Left lung (tissue), 10 donors: Measurements from ENCODE around the gene APLP2. TPM values are rescaled to one million over a fixed set of nuclear protein-coding genes. Genes with fewer than 3 reads are reported as not detected.

Source experiments
- ATAC-seq: fragments of 200-7000 bp; cut with Tn5 transposase; one replicate; pipeline ENCODE4 v1.9.1; 2020; ENCODE audit warnings: moderate library complexity
- DNase-seq, 4 donors: peaks; one replicate each; pipeline ENCODE4 v3.0.0-alpha.2; 2013 to 2020
- H3K27ac ChIP-seq, 2 donors: fragments of 200-600 bp; sonication (generic) in 1 of 2; one replicate each; pipeline versions ENCODE4 v1.5.0 to v1.8.0; 2020 to 2021
- H3K27me3 ChIP-seq, 2 donors: fragments of 200-600 bp; sonication (generic) in 1 of 2; one replicate each; pipeline versions ENCODE4 v1.5.0 to v1.8.0; 2020 to 2021
- H3K36me3 ChIP-seq, 2 donors: fragments of 200-600 bp; sonication (generic) in 1 of 2; one replicate each; pipeline versions ENCODE4 v1.5.0 to v1.8.0; 2020 to 2021
- H3K4me1 ChIP-seq, 2 donors: fragments of 200-600 bp; one replicate each; pipeline ENCODE4 v1.8.0; 2021
- H3K4me3 ChIP-seq, 2 donors: fragments of 200-600 bp; sonication (generic) in 1 of 2; one replicate each; pipeline versions ENCODE4 v1.5.0 to v1.8.0; 2020 to 2021; ENCODE audit warnings: mild to moderate bottlenecking in 1 of 2
- H3K9me3 ChIP-seq, 2 donors: fragments of 200-600 bp; sonication (generic) in 1 of 2; one replicate each; pipeline versions ENCODE4 v1.5.0 to v1.8.0; 2020 to 2021
- intact Hi-C, 2 donors: fragments of 100-400 bp; cut with DNase I; formaldehyde crosslinking; loops; one replicate each; pipeline versions ENCODE4 v1.11.2 to v1.14.2; 2022
- polyA plus RNA-seq, 6 donors: library from polyadenylated mRNA; unstranded; fragments of 120-200 nt; gene quantifications; one replicate each; pipeline ENCODE4 v1.2.1, GENCODE V29; 2013; ENCODE audit not compliant: insufficient read length in 6 of 6
- total RNA-seq, 2 donors: library from RNA; stranded (reverse); fragmentation: NEBNext Ultra II Directional; extraction: Animal tissue kit (Norgen Biotek cat#: 25700); gene quantifications; one replicate each; pipeline ENCODE4 v1.2.1, GENCODE V29; 2021
- TF ChIP-seq, protein P1 (sequence below), 2 donors: fragments of 200-600 bp; sonication (generic) in 1 of 2; IDR thresholded peaks; one replicate each; pipeline versions ENCODE4 v1.5.0 to v1.8.0; 2021; ENCODE audit warnings: antibody characterized with exemption in 2 of 2
- donor health status: DM: no; HTN: yes; CAD: no.
- donor health status: DM: no; HTN: no; CAD: no.

APLP2 gene
- total and polyA plus RNA-seq, 8 donors: 405 to 646 (median 486) TPM

DNA sequence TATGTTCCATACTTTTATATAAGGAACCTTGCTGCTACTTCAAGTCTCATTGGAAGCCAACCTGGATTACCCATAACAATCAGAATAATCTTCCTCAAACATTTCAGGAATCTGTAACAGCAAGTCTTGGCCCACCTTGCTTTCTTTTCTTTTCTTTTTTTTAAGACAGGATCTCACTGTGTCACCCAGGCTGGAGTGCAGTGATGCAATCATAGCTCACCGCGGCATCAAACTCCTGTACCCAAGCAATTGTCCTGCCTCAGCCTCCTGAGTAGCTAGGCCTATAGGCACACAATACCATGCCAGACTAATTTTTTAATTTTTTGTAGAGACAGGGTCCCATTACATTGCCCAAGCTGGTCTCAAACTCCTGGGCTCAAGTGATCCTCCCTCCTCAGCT, 37.7 kb upstream of the APLP2 start:
- ATAC-seq: no peak

DNA sequence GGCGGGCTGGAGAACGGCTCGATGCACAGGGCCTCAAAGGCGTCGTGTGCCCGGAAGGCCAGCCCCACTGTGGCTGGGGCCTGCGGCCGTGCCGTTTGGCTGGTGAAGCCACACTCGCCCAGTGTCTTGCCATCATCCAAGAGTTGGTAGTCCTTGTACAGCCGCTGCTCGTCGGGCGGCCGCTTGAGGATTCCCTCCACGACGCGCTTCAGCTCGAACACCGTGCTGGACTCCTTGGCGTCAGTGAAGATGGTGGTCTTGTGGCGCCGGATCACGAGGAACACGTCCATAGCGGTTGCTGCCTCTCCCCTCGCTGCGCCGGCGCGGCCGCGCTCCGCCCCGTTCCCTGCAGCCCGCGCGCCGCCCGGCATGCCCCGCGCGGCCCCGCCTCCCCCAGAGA, 36.8 kb upstream of the APLP2 start:
- no peak for ATAC-seq
- Histone ChIP-seq H3K27me3 (no peaks in the 10 kb centered on the region), H3K4me3 (no peak overlapping the region), H3K4me1 (no peaks in the 10 kb centered on the region), H3K27ac (no peak overlapping the region), H3K36me3 (no peaks in the 10 kb centered on the region), H3K9me3 (no peaks in the 10 kb centered on the region)
- DNase-seq: no peak
- TF ChIP-seq, protein P1, sequence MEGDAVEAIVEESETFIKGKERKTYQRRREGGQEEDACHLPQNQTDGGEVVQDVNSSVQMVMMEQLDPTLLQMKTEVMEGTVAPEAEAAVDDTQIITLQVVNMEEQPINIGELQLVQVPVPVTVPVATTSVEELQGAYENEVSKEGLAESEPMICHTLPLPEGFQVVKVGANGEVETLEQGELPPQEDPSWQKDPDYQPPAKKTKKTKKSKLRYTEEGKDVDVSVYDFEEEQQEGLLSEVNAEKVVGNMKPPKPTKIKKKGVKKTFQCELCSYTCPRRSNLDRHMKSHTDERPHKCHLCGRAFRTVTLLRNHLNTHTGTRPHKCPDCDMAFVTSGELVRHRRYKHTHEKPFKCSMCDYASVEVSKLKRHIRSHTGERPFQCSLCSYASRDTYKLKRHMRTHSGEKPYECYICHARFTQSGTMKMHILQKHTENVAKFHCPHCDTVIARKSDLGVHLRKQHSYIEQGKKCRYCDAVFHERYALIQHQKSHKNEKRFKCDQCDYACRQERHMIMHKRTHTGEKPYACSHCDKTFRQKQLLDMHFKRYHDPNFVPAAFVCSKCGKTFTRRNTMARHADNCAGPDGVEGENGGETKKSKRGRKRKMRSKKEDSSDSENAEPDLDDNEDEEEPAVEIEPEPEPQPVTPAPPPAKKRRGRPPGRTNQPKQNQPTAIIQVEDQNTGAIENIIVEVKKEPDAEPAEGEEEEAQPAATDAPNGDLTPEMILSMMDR (IDR thresholded peaks at IDR 0.05): no peak
- intact Hi-C loops: no loop called here

More for the DNA sequence above, 37.7 kb upstream of the APLP2 start:
- Histone ChIP-seq H3K9me3 (no peaks in the 10 kb centered on the region), H3K27me3 (no peaks in the 10 kb centered on the region), H3K4me3 (no peak overlapping the region), H3K4me1 (no peaks in the 10 kb centered on the region), H3K36me3 (no peaks in the 10 kb centered on the region), H3K27ac (no peak overlapping the region)
- TF ChIP-seq, protein P1 (IDR thresholded peaks at IDR 0.05): no peak
- no peak for DNase-seq
- intact Hi-C loops: no loop called here

DNA sequence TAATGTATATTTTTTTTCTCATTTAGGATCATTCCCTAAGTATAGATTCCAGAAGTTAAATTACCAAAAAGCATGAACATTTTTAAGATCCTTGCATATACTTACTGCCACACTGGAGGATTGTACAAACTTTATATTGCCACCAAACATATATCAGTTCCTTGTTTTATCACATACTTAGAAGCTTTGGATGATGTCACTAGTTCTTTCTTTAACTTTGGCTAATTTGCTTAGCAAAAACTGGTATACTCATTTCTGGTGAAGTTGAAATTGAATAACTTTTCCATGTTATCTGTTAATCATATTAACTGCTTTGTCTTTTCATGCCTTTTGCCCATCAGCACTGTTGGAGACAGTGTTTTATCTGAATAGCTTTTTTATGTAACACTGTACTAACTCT, 35.5 kb upstream of the APLP2 start:
- H3K27ac ChIP-seq: no peak overlapping the region
- TF ChIP-seq, protein P1 (IDR thresholded peaks at IDR 0.05): no peak
- no peak for DNase-seq
- ATAC-seq: no peak
- peaks cover 0 to 6% of the 10 kb centered on the region in 2 donors for H3K27me3 ChIP-seq
- intact Hi-C loops: no loop called here
- H3K4me1 ChIP-seq: no peaks in the 10 kb centered on the region
- H3K9me3 ChIP-seq: no peaks in the 10 kb centered on the region
- no peak overlapping the region for H3K4me3 ChIP-seq
- H3K36me3 ChIP-seq: no peaks in the 10 kb centered on the region

DNA sequence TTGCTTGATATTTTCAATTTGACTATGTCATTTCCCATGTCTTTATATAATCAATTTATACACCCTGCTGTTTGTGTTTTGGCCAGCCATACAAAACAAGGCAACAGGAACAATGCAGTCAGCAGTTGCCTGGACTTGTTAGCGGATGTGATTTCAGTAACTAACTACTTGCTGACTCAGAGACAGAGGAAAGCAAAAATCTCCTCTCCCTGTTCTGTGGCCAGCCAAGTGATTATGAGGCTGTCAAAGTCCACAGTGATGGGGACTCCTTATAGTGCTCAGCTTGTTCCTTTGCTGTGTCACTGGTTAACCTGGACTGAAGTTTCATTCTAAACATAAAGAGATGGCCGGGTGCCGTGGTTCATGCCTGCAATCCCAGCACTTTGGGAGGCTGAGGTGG, 32.6 kb upstream of the APLP2 start:
- TF ChIP-seq, protein P1 (IDR thresholded peaks at IDR 0.05): no peak
- DNase-seq: no peak
- H3K36me3 ChIP-seq: no peaks in the 10 kb centered on the region
- intact Hi-C loops: no loop called here
- no peaks in the 10 kb centered on the region for H3K9me3 ChIP-seq
- H3K4me1 ChIP-seq: peaks cover 0 to 4% of the 10 kb centered on the region in 2 donors
- H3K4me3 ChIP-seq: no peak overlapping the region
- no peak overlapping the region for H3K27ac ChIP-seq
- H3K27me3 ChIP-seq: peaks cover 0 to 6% of the 10 kb centered on the region in 2 donors
- ATAC-seq: peak; percentile 81

DNA sequence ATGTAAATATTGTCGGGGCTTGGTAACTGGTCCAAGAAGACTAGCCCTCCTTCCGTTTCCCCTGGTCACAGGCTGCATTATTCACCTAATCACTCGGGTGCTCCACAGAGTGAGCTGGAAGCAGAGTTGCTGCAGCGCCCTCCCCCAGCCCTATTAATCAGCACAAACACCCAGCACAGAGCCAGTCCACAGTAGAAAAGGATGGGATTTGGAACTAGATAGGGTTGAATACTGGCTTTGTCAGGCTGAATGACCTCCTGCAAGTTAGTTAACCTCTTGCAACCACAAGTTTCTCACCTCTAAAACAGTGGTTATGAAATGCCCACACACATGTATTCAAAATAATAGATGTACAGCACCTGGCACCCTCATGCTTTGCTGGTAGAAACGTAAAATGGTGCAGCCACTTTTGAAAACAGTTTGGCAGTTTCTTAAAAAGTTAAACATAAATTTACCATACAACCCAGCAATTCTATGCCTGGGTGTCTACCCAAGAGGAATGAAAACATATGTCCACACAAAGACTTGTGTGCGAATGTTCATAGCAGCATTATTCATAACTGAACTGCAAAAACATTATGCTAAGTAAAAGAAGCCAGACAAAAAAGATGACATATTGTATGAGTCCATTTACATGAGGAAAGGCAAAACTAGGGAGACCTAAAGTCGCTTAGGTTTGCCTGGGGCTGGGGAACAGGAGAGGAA, 31.7 kb upstream of the APLP2 start:
- H3K36me3 ChIP-seq: no peaks in the 10 kb centered on the region
- intact Hi-C loops: no loop called here
- peaks cover 0 to 13% of the 10 kb centered on the region in 2 donors for H3K4me1 ChIP-seq

More for the DNA sequence above, 31.7 kb upstream of the APLP2 start:
- TF ChIP-seq, protein P1 (IDR thresholded peaks at IDR 0.05): no peak
- Histone ChIP-seq H3K4me3 (no peak overlapping the region), H3K9me3 (no peaks in the 10 kb centered on the region), H3K27me3 (peaks cover 0 to 6% of the 10 kb centered on the region in 2 donors), H3K27ac (no peak overlapping the region)
- ATAC-seq: peak; percentile 39
- no peak for DNase-seq
